Measurements from ENCODE around the gene SNN.

DNA sequence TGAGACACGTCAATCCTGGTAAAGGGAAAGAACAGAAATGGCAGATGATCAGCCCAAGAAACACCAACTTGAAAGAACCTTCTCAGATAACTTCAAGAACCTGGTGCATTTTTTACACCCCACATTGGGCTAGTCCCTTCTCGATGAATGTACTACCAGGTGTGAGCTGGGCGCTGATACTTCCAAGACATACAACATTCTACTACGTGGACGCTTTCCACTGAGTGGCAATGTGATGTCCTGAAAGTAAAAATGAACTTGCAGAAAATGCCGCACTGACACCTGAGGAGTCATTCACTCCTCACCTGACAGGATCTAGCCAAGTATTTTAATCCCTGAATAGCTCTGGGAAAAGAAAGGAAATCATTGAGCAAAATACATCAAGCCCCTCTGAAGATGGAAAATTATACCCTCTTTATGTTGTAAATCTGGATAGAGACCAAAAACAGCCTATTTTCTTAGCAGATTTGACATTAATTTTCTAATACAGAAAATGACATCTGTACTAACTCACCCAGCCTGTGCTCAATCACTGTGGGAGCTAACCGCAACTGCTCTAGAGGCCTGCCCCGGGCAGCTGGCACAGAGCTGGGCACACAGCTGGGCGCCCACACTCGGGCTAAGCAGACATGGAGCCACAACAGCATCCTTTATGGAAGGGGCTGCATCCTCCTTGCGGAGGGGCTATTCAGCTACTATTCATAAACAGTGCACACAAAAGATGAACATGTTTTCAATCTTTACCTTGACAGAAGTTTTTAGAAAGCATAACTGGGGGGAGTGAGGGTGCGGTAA lies 16.2 kb downstream of the SNN start:
- TF ChIP-seq, protein P1, sequence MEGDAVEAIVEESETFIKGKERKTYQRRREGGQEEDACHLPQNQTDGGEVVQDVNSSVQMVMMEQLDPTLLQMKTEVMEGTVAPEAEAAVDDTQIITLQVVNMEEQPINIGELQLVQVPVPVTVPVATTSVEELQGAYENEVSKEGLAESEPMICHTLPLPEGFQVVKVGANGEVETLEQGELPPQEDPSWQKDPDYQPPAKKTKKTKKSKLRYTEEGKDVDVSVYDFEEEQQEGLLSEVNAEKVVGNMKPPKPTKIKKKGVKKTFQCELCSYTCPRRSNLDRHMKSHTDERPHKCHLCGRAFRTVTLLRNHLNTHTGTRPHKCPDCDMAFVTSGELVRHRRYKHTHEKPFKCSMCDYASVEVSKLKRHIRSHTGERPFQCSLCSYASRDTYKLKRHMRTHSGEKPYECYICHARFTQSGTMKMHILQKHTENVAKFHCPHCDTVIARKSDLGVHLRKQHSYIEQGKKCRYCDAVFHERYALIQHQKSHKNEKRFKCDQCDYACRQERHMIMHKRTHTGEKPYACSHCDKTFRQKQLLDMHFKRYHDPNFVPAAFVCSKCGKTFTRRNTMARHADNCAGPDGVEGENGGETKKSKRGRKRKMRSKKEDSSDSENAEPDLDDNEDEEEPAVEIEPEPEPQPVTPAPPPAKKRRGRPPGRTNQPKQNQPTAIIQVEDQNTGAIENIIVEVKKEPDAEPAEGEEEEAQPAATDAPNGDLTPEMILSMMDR (IDR thresholded peaks at IDR 0.05; ENCODE audit: low read length) = no peak
- no peak for TF ChIP-seq EZH2 (IDR thresholded peaks at IDR 0.05; ENCODE audit: borderline replicate concordance, low read length)
